ENCODE measurements around the gene TTC7B.

DNA sequence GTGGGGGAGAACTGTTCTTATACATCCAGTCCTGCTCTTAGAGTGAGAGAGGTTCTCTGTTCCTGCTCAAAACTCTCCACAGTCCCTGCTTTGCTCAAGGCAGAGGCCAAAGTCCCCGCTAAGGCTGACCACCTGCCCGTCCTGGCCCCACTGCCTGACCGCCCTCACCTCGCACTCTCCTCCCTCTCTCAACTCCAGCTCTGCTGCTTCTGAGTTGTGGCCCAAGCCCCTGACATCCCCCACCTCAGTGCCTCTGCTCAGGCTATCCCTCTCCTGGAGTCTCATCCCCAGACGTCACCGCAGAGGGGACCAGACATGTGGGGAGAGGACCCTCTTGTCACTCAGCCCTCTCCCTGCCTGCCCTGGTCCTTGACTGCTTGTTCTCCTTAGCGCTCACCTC lies 308.8 kb downstream of the TTC7B start:
- TF ChIP-seq CTCF (IDR thresholded peaks at IDR 0.05; ENCODE audit: low read depth, low read length) (no peak), POLR2A (IDR thresholded peaks at IDR 0.05; ENCODE audit: extremely low read depth, insufficient read length) (no peak)
- TF ChIP-seq, protein P1, sequence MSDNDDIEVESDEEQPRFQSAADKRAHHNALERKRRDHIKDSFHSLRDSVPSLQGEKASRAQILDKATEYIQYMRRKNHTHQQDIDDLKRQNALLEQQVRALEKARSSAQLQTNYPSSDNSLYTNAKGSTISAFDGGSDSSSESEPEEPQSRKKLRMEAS (IDR thresholded peaks at IDR 0.05; ENCODE audit: low read depth, low read length), result no peak

Measured in NB4 (cell line).